Tibial nerve (tissue), 3 donors: ENCODE data around the gene CPXM1.
"Not testable (repeated sequence)": the region's sequence is repeated elsewhere in the genome, so short reads cannot be mapped to it uniquely, and the experiment has no call there.

ENCODE experiments used
- CTCF ChIP-seq, 5 experiments: fragments of 200-600 bp in 3 of 5; fragments of 450-650 bp in 2 of 5; sonication (generic) in 3 of 5; IDR thresholded peaks; one replicate each; pipeline ENCODE4 v1.5.1; 2016 to 2019; ENCODE audit warnings: antibody characterized with exemption in 5 of 5, mild to moderate bottlenecking in 3 of 5, moderate library complexity in 2 of 5
- POLR2A ChIP-seq, 2 donors: fragments of 450-650 bp; IDR thresholded peaks; one replicate each; pipeline ENCODE4 v1.6.1; 2017; ENCODE audit warnings: antibody characterized with exemption in 2 of 2, mild to moderate bottlenecking in 2 of 2, moderate library complexity in 2 of 2

DNA sequence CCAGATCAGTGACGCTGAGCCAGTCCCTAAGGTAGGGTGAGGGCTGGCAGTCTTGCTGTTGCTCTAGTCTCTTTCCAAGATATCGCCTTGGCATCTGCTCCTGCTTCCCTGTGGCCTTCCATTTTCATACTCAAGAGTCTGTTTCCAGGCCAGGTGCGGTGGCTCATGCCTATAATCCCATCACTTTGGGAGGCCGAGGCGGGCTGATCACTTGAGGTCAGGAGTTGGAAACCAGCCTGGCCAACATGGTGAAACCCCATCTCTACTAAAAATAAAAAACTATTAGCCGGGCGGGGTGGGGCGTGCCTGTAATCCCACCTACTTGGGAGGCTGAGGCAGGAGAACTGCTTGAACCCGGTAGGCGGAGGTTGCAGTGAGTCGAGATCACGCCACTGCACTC, 30.3 kb downstream of the CPXM1 start:
- TF ChIP-seq CTCF, POLR2A (IDR thresholded peaks at IDR 0.05): not testable (repeated sequence)
